HG02973 (cell line): ENCODE results near the gene MEX3D.
"Not testable (repeated sequence)": the region's sequence is repeated elsewhere in the genome, so short reads cannot be mapped to it uniquely, and the experiment has no call there.

Experiments used
- ATAC-seq: cut with Tn5 transposase; IDR thresholded peaks from one replicate; pipeline ENCODE4 v1.9.1; 2021; ENCODE audit warnings: moderate library complexity; ENCODE audit not compliant: unreplicated experiment

MEX3D gene

DNA sequence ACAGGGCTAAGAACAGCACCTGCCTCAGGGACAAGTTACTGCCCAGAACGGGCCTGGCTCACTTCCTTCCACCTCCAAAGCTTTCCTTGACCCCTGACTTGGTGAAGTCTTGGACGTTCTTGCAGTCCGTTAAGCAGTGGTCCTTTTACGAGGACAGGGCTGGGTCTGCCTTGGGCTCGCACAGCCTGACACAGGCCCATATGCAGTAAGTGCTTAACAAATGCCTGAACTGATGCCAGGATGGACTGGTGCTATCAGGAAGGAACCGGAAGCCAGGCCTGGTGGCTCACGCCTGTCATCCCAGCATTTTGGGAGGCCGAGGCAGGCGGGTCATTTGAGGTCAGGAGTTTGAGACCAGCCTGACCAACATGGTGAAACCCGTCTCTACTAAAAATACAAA, 46.1 kb downstream of the MEX3D start:
- no peak for ATAC-seq

DNA sequence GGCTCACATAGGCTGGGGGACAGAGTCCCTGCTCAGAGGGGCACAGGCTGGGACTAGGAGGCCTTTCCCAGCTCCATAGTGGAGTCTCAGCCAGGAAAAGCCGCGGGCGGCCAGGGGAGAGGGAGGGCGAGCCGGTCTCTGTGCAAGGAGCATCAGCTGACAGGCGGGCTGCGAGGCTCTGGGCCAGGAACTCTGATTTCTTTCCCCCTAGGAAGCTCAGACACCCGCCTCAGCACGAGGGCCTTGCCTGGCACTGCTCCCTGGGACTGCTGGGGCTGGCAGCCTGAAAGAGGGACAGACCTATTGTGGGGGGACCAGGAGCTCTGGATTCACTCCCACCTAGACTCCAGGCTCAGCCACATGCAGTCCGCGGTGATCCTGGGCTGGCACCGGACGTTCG, 46.5 kb downstream of the MEX3D start:
- no peak for ATAC-seq

DNA sequence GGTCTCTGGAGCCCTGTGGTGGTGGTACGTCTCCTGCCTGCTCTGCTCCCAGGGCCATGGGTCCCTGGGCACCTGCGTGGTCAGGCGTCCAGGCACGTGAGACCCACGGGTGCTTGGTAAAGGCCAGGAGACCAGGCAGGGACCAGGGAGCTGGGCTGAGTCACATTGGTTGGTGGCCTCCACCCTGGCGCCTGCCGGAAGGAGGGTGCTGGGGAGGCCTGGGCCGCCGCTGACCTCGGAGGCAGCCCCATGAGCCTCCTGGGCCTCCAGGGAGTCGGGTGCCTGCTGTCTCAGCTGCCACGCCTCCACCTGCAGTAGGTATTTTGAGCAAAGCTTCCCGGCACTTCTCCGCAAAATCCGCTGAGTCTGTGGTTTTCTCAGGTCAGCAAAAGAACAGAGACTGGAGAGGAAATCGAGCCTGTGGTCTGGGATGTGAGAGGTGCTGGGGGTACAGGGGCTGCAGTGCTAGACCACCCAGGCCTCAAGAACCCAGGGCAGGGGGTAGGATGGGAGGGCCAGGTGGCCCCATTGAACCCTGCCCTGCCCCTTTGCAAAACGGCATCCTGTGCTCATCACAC, 47.8 kb downstream of the MEX3D start:
- ATAC-seq = no peak

- ATAC-seq = not testable (repeated sequence)
Observed at GRCh38 chr19:1519802-1520201, 48.3 kb downstream of the MEX3D start.

DNA sequence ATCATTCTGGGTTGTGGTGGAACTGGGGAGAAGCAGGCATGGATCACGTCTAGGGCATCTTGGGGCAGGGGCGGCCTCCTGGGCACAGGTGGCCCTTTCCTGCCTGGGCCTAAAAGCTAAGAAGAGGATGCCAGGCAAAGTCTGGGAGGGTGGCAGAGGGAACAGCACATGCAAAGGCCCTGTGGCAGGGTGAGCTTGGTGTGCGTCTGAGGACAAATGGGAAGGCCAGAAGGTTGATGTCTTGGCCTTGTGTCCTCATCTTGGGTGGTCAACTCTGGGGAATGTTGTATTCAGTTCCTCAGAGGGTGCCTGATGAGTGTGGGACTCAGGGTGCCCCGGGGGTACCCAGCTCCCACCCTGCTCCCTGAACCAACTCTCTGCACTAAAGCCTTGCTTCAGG, 49.7 kb downstream of the MEX3D start:
- ATAC-seq = no peak

DNA sequence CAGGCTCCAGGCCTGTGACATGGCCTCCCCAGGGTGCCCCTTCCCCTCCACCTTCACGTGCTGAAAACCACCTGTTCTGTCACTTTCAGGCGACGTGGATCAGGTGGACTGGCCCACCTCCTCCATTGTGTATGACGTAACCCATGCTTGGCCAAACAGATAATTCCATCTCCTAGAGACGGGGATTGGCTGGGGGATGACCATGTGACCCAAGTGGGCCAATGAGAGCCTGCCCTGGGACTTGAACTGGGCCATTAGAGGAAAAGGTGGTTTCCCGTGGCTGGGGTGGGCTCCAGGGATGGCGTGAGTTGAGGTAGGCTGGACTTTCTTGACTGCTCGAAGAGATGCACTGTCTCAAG, 51.8 kb downstream of the MEX3D start:
- ATAC-seq = no peak

DNA sequence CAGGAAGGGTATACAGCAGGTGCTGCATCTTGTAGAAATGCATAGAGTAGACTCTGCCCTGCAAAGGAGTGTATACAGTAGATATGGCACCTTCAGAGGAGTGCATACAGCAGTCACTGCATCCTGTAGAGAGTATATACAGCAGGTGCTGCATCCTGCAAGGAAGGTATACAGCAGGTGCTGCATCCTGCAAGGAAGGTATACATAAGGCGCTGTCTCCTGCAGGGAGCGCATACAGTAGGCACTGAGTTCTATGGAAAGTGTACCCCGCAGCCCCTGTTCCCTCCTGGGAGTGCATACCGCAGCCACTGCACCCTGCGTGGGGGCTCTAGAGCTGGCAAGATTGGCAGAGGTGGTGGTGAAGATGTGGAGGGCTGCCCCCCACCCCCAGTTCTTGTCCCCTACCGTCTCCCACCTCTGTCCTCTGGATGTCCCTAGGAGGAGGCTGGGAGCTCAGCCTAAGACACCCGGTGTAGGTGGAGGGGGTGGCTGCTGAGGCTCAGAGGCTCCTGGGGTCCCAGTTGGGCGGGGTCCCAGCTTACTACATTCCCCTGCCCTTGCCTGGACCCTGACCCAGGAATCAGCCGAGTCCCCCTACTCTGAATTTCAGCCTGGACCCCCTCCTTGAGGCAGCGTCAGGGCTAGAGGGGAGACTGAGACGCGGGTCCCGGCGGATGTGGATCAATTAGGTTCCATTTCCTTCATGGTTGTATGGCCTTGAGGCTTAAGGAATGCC, 53.0 kb downstream of the MEX3D start:
- ATAC-seq = no peak

DNA sequence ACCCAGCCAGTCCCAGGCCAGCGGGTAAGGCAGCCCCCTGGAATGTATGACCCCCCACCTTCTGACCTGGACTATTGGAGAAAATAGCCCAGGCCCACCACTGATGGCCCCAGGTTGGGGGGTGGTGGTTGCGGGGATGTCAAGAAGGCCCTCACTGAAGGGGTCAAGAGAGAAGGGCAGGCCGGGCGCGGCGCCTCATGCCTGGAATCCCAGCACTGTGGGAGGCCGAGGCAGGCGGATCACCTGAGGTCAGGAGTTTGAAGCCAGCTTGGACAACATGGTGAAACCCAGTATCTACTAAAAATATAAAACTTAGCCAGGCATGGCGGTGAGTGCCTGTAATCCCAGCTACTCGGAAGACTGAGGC, 53.8 kb downstream of the MEX3D start:
- ATAC-seq = no peak

GRCh38 chr19:1513499-1514294, 54.4 kb downstream of the MEX3D start:
- no peak for ATAC-seq

DNA sequence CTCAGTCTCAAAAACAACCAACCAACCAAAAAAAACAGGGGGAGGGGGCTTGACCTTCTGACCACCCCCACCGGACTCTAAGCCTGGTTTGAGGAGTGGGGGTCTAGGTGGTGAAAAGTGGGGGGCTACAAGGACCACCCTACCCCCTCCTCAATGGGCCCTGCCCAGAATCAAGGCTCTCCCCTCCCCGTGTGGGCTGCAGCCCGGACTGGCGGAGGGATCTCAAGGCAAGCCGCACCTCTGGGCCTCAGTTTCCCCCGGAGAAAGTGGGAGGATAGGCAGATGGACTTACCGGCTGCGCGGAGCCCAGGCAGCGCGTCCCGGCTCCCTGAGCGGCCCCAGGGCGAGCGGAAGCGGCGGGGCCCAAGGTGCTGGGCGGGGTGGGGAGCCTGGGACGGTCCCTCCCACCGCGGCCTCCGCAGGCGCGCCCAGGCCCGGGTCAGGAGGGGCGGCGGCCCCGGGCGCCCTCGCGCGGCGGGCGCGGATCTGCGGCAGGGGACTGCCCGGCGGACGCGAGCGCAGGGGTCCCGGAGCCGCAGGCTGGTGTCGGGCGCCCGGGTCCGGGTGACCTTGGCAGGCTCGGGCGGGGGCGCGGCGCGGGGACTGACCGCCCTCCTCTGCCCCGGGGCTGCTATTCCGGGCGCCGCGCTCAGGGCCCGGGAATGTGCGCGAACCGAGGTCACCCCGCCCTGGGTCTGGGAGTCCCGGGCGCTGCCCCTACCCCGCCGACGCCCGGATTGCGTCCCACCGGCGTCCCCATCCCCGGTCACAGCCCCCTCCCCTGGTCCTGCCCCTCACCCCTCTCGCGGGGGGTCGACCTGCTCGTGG, 55.2 kb downstream of the MEX3D start, which contains the start of gene ADAMTSL5:
ADAMTSL5 (minus strand) TSS at position 349 of the 828 bp plus-strand sequence. CDS start 2,076 bp downstream, outside the sequence.
- ATAC-seq = no peak

DNA sequence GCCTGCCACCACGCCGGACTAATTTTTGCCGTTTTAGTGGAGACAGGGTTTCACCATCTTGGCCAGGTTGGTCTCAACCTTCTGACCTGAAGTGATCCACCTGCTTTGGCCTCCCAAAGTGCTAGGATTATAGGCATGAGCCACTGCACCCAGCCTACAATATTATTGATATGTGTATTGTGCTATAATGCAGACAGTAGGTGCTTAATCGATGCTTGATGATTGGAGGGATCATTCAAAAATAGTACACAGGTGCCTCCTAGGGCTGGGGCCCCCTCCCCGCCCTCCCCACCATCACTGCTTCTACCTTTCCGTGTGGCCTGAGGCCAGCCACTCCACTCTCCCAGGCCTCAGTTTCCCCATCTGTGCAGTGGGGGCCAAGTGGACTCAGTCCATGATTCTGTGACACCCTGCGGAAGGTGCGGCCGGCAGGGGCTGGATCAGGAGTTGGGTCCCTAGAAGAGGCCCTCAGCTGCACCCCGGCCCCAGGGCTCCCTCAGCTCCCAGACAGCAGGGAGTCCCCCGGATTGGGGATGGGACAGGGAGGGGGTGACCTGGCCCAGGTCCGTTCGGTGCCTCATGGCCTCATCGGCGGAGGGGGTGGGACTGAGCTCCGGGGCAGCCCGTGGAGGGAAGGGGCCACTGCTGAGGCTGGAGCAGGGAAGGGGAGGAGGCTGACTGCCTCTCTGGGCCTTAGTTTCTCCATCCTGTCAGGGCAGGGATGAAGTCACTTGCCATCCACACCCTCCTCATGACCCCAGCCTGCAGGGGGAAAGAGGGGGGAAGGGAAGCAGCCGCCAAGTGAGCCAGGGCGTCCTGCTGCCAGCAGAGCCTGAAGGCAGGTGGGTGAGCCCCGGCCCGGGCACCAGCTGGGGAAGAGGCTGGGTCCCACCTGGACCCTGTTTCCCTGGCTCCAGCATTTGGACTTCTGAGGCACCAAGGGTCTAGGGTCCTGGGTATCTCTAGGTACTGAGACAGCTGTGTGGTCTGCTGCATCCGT, 56.5 kb downstream of the MEX3D start:
- ATAC-seq = no peak

- no peak for ATAC-seq
Observed at GRCh38 chr19:1510807-1511206, 57.3 kb downstream of the MEX3D start.

DNA sequence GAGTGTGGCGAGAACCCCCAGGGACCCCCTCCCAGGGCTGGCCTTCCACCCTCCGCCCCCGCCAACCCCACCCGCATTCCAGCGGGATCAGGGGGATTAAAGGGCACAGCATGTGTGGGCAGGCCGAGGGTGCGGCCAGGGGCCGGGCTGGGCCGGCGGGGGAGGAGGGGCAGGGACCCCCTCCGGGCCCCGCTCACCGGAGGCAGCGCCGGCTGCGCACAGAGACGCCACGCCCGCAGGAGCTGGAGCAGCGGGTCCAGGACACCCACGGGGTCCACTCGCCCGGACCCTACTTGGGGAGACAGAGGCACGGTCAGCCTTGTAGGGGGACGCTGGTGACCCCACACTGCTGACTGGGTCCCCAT, 57.7 kb downstream of the MEX3D start:
- ATAC-seq = no peak

DNA sequence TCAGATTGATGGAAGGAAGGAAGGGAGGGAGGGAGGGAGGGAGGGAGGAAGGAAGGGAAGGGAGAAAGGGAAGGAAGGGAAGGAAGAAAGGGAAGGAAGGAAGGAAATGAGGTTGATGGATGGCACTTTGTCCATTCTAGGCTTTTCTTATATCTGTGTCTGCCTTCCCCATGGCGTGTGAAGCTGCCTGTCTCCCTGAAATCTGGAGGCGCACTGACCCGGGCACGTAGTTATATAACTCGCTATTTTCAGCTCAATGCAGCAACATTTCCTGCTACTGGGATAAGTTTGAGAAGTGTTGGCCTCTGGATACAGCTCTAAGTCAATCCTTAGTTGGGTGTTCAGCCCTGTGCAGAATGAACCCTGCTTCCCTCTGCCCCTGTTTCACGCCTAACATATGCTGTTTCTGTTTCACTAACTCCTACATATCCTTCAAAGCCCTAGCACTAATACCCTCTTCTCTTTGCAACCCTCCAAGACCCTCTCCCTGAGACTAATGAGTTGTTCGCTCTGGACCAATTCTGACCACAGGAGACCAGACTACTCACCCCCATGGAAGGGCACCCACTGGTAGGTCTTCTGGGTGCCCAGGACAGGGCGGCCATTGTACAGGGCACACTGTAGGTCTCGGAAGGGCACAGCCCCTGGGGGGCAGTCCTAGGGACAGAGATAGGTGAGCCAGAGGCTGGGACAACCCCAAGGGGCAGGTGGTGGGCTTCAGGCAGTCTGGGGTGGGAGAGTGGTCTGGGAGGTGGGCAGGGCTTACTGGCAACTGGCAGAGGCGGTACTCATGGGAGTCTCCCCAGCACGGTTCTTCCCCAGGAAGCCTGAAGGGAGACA, 58.3 kb downstream of the MEX3D start:
- ATAC-seq = no peak

DNA sequence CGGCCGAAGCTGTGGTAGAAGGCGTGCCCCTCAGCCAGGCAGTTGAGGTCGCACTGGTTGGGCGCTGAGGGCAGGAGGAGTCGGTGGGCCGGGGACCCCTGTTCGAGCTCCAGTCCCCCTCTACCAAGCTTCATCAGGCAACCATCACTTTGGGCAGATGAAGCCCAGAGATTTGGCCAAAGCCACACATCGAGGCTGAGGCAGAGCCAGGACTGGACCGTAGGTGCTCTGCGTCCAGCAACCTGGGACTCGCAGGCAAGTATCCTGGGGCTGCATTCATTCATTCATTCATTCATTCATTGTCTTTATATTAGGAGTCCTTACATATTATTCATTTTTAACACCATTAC, 59.6 kb downstream of the MEX3D start:
- no peak for ATAC-seq

GRCh38 chr19:1507763-1508506, 60.2 kb downstream of the MEX3D start:
- ATAC-seq = no peak

- ATAC-seq = no peak
Observed at GRCh38 chr19:1507192-1507660, 60.9 kb downstream of the MEX3D start.
